ENCODE data around the gene CPD.
"Not testable (repeated sequence)": the region's sequence is repeated elsewhere in the genome, so short reads cannot be mapped to it uniquely, and the experiment has no call there.

CPD gene

DNA sequence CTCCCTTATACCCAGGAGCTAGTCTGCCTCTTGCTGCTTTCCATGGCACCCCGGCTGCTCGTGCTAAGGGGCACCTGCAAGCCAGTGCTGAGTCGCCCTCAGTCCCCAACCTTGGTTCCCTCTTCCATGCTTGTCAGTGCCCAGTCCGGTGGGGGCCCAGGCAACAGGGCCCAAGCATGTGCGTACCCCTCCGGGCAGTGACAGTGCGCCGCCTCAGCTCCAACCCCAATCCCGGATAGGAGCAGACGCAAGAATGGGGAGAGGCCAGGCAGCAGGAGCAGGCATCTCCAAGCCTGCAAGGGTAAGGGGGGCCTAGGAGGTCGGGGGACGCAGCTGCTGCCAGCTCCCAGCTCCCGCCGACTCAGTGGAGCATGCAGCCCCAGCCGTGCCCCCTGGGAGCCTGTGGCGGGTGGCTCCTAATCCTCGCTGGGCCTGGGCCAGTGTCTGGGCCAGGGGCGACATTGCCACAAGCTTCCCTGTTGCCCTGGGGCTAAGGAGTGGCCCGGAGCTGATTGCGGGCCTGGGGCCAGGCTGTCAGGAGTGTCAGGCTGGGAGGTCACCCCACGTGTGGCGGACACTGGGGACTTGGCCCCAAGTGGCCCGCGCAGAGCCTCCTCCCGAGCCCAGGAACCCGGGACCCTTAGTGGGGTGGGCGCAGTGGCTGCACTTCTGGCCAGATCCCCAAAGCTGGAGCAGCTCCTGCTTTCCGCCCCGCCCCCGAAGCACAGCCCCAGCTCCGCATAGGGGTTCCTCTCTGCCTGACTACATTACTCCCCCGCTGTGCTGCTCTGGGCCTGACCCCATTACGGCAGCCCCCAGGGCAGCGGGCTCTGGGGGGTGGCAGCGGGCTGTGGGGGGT is 9.8 kb downstream of the CPD start:
- DNase-seq: no peak

DNA sequence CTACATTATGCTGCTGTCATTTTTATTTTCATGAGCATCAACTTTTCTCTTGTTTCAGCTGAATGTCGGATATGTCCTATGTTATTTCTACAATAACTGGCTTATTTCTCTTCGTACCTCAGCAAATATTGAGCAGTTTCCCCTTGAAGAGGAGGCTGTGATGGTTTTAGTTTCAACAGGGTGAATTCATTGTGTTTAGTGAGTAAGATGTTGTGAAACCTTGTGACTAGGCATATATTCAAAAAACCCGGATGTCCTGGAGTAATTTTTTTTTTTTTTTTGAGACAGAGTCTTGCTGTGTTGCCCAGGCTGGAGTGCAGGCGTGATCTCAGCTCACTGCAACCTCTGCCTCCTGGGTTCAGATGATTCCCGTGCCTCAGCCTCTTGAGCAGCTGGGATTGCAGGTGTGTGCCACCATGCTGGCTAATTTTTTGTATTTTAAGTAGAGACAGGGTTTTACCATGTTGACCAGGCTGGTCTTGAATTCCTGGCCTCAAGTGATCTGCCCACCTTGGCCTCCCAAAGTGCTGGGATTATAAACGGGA is 11.1 kb downstream of the CPD start:
- DNase-seq: no peak

- DNase-seq: no peak
These were observed 12.8 kb downstream of the CPD start for GRCh38 chr17:30391534-30391933.

DNA sequence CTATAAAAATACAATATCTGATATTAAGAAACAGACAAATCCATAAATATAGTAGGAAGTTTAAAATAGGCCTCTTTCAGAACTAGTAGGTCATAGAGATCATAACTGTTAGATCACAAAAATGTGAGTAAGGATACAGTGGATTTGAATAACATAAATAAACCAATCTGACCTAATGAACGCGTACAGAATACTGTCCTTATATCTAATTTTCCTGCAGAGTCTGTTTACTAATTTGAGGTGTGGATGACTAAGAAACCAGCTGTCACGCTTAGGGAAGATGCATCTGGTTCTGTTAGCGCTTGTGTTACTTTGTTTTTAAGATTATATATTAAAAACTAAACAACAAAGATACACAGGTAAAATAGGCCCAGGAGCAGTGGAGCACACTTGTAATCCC is 14.8 kb downstream of the CPD start:
- DNase-seq: no peak

DNA sequence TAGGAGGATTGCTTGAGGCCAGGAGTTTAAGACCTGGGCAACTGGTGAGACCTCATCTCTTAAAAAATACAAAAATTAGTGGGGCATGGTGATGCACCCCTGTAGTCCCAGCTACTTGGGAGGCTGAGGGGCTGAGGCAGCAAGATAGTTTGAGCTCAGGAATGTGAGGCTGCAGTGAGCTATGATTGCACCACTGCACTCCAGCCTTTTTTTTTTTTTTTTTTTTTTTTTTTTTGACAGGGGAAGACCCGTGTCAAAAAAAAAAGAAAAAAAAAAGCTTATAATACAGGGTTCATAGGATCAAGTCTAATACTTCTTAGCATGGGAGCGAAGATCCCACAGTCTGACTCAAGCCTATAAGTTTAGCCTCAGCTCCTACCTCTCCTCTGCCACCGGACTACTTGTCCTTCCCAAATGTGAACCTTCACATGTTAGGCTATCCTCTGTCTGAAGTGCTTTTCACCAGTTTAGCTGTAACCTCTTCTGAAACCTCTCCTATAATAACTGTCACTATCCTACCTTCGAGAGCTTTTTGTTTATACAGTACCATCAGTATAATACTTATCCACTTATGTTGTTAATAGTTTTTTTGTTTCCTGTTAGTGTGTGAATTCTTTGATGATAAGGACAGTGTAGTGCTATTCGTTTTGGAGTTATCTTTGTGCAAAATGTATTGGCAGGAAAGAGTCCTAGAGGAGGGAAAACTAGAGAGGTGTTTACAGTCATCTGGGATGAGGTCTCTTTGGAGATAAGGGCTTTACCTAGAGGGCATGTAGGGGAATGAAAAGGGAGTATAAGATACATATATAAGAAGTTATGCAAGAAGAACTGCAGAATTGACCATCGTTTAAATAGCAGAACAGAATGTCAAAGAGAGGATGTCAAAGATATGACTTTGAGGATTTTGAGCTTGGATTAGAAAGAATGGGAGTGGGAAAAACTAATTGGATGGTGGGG is 15.5 kb downstream of the CPD start:
- no peak for DNase-seq

DNA sequence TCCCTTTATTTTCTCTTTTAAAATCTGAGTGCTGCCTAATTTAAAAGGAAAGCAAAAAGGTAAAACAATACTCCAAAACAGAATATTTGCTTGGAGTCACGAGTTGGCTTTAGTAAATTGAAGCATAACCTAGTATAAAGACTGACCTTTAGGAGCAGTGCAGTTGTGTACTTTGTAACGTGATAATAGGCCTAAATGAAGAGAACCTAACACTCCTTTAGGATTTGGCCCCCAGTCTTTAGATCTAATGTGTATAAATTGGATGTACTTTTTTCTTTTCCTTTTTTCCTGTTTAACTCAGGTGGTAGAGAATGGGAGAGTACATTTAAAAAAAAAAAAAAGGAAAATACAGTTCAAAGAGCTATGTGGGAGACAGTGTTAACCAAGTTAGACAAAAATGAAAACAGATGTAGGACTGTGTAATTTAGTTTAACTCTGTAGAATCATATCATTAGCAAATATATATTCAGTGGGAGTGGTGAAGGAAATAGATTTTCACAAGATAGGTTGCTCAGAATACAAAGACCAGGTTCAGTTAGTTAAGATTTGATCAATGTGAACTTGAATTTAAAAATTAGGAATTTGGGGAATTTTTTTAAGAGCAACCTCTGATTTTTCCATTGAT is 16.8 kb downstream of the CPD start:
- DNase-seq: no peak

- no peak for DNase-seq
These were observed 17.4 kb downstream of the CPD start for GRCh38 chr17:30396129-30396528.

- no peak for DNase-seq
These were observed 17.9 kb downstream of the CPD start for GRCh38 chr17:30396612-30397011.

DNA sequence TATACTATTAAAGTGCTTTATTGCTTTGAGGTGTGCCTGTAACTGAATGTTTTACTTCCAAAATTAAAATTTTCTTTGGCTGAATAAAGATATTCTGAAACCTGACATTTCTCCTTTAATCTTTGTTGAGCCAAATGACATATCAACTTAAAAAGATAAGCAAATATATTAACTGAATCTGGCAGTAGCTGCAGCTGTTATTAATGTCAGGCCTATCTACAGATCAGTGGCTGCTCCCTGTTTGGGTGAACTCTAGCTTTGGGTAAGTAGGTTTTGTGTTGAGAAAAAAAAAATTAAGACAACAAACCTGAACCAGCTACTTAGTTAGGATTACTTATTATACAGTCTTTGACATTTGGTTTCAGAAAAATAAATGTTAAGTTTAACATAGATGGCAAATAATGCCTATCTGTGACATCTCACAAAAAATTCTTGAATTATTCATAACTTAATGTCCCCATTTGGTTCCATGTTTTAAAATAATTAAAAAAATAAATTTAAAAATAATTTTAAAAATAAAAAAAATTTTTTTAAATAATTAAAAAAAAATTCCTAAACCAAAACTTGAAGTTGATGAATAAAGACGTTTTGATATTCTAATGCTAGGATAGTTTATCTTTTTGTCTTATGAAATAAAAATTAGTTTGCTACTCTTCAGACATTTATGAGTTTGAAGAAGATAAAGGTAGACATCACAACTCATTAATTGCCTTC is 19.8 kb downstream of the CPD start:
- DNase-seq: no peak

- no peak for DNase-seq
These were observed 22.4 kb downstream of the CPD start for GRCh38 chr17:30401097-30401496.

DNA sequence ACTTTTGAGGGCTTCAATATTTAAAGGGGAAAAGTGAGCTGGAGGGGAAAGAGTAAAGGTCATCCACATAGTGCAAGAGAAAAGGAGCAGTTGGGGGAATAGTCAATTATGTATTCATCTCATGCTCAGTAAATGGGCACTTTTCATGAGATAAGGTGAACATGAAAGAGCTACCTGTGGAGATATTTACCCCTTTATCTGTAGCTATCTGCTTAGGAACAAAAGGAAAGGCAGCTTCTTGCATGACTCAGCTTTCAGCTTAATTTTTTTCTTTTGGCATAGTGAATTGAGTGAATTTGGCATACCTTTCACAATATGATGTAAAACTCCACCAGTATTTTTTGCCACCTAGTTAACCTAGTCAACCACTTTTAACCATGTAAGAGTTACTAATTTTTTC is 26.4 kb downstream of the CPD start:
- no peak for DNase-seq

- DNase-seq: not testable (repeated sequence)
These were observed 31.9 kb downstream of the CPD start for GRCh38 chr17:30410627-30411026.

DNA sequence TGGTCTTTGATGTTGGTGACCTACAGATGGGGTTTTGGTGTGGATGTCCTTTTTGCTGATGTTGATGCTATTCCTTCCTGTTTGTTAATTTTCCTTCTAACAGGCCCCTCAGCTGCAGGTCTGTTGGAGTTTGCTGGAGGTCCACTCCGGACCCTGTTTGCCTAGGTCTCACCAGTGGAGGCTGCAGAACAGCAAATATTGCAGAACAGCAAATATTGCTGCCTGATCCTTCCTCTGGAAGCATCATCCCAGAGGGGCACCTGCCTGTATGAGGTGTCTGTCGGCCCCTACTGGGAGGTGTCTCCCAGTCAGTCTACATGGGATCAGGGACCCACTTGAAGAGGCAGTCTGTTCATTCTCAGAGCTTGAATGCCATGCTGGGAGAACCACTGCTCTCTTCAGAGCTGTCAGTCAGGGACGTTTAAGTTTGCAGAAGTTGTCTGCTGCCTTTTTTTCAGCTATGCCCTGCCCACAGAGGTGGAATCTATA is 33.3 kb downstream of the CPD start:
- not testable (repeated sequence) for DNase-seq

- DNase-seq: no peak
These were observed 34.4 kb downstream of the CPD start for GRCh38 chr17:30413109-30413508.

DNA sequence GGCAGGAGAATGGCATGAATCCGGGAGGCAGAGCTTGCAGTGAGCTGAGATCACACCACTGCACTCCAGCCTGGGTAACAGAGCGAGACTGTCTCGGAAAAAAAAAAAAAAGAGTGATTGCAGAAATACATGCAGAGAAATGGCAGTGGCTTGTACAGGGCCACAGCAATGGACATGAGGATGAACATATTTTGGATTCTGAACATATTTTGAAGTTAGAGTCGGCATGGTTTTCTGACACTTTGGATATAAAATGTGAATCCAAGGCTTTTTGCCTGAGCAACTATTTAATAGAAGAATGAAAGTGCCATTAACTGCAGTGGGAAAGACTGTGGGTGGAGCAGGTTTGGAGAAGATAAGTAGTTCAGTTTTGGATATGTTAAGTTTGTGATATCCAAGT is 35.8 kb downstream of the CPD start:
- DNase-seq: peak; percentile 59

DNA sequence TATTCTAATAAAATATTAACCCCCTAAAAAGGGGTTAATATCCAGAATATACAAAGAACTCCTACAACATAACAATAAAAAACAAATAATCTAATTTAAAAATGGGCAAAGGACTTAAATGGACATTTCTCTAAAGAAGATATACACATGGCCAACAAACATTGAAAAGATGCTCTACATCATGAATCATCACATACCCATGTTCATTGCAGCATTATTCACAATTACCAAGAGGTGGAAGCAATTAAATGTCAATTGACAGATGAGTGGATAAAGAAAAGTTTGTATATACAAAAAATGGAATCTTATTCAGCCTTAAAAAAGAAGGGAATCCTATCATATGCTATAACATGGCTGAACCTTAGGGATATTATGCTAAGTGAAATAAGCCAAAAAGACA is 36.8 kb downstream of the CPD start:
- peak; percentile 24 for DNase-seq

GRCh38 chr17:30418070-30418469 is 39.3 kb downstream of the CPD start:
- DNase-seq: not testable (repeated sequence)

GRCh38 chr17:30421592-30421991 is 42.9 kb downstream of the CPD start:
- no peak for DNase-seq

GRCh38 chr17:30422171-30422570 is 43.4 kb downstream of the CPD start:
- no peak for DNase-seq

DNA sequence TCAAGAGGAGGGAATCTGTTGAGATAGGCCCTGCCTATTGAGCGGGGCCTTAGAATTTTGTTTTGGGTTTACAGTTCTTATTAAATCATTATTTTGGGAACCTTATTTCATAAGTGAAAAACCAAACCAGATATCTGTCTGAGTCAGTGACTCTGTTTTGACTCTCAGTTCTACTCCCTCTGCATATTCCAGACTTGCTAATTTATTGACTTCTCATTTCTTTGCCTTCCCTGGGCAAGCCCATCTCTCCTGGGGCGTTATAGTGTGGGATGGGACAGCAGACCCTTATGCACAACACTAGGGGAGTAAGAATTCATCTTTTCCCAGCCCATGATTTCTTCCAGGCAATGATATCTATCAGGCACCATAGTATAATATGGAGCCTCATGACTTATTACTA is 45.7 kb downstream of the CPD start:
- DNase-seq: no peak

- DNase-seq: no peak
These were observed 47.6 kb downstream of the CPD start for GRCh38 chr17:30426292-30426691.

DNA sequence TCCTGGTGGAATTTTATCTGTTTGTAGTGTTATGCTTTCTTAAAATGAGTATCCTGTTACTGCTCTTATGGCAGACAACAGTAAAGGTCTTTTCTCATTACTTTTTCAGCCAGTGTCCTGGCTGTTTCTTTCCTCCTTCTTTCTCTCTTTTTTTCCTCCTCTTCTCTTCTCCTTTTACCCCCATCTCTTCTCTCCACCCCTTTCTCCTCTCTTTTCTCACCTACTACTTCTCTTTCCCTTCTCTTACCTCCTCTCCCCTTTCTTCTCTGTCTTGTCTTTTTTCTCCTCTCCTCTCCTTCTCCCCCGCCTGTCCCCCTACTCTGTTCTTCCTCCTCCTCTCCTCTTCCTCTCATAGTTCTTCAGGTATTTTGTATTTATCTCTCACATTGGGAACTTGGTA is 48.9 kb downstream of the CPD start:
- DNase-seq: no peak

All from fibroblast of skin of back (primary cell).